UCSD-AML1 (cell line): Measurements from ENCODE around the gene APOBEC3C.
"Not testable (repeated sequence)": the region's sequence is repeated elsewhere in the genome, so short reads cannot be mapped to it uniquely, and the experiment has no call there.

ENCODE experiments used
- DNase-seq: peaks from one replicate; lab custom pipeline; 2025; ENCODE audit not compliant: unreplicated experiment; lab: John Stamatoyannopoulos, UW

Gene APOBEC3C

GRCh38 chr22:39020021-39020651 lies 6.1 kb downstream of the APOBEC3C start:
- not testable (repeated sequence) for DNase-seq

GRCh38 chr22:39021552-39022250 lies 7.6 kb downstream of the APOBEC3C start:
- no peak for DNase-seq

- no peak for DNase-seq
Measured at GRCh38 chr22:39024519-39025308, 10.7 kb downstream of the APOBEC3C start.

- no peak for DNase-seq
Measured at GRCh38 chr22:39026509-39027150, 12.6 kb downstream of the APOBEC3C start.

- no peak for DNase-seq
Measured at GRCh38 chr22:39027717-39028116, 13.7 kb downstream of the APOBEC3C start.

- no peak for DNase-seq
Measured at GRCh38 chr22:39028281-39028680, 14.2 kb downstream of the APOBEC3C start.

GRCh38 chr22:39029227-39029626 lies 15.2 kb downstream of the APOBEC3C start:
- DNase-seq = no peak

GRCh38 chr22:39030705-39031104 lies 16.6 kb downstream of the APOBEC3C start:
- DNase-seq = no peak

- DNase-seq = not testable (repeated sequence)
Measured at GRCh38 chr22:39031434-39032295, 17.6 kb downstream of the APOBEC3C start.

- not testable (repeated sequence) for DNase-seq
Measured at GRCh38 chr22:39037071-39037470, 23.0 kb downstream of the APOBEC3C start.

- no peak for DNase-seq
Measured at GRCh38 chr22:39039306-39040126, 25.5 kb downstream of the APOBEC3C start.

GRCh38 chr22:39040155-39040537 lies 26.1 kb downstream of the APOBEC3C start:
- DNase-seq = not testable (repeated sequence)

GRCh38 chr22:39040538-39041296 lies 26.7 kb downstream of the APOBEC3C start, which contains the start of gene APOBEC3F:
Gene APOBEC3F (plus strand): TSS chr22:39040864. CDS start chr22:39040961, 97 bp downstream.
- DNase-seq = peak; percentile 75

GRCh38 chr22:39041908-39042307 lies 27.9 kb downstream of the APOBEC3C start:
- no peak for DNase-seq

- not testable (repeated sequence) for DNase-seq
Measured at GRCh38 chr22:39043063-39043462, 29.0 kb downstream of the APOBEC3C start.

GRCh38 chr22:39045136-39045535 lies 31.1 kb downstream of the APOBEC3C start:
- not testable (repeated sequence) for DNase-seq

GRCh38 chr22:39049486-39049885 lies 35.4 kb downstream of the APOBEC3C start:
- not testable (repeated sequence) for DNase-seq

- not testable (repeated sequence) for DNase-seq
Measured at GRCh38 chr22:39051844-39052495, 37.9 kb downstream of the APOBEC3C start.
